Prostate gland (tissue), 2 donors: ENCODE results near the gene SLC17A7.

ENCODE experiments used
- POLR2A ChIP-seq: fragments of 450-650 bp; IDR thresholded peaks from one replicate; pipeline ENCODE4 v1.6.1; 2016; ENCODE audit warnings: antibody characterized with exemption, mild to moderate bottlenecking
- TF ChIP-seq, protein P1 (sequence below), 4 experiments: fragments of 200-600 bp in 2 of 4; fragments of 450-650 bp in 2 of 4; sonication (generic) in 2 of 4; IDR thresholded peaks; 1 replicate in 3 of 4; 2 replicates in 1 of 4; pipeline ENCODE4 v1.5.1; 2016 to 2019; ENCODE audit warnings: antibody characterized with exemption in 4 of 4, mild to moderate bottlenecking in 2 of 4, moderate library complexity in 2 of 4

DNA sequence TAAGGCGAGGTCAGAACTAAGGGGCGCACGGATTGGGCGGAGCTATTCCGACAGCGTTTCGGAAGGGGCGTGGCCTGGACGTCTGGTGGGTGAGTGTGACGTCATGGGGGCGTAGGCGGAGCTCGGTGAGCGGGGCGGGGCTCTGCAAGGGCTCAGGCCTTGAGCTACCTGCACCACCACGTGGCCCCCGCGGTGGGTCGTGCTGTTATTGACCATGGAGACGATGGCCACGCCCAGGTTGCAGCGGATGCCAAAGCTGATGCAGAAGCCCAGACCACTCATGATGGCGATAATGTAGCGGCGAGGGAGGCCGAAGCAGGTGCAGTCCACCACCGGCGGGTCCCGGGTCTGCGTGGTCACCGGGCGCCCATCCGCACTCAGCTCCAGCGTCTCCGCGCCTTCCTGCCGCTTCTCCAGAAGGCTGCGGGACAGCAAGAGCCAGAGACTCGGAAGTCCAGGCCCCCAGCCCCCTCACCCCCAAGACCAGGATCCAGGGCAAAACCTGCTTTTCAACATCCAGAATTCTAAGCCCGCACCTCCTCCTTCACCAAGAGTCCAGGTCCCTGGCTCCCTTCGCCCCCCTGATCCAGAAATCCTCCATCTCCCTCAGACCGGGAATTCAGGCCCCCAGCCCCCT is 4.8 kb downstream of the SLC17A7 start:
- TF ChIP-seq POLR2A: no peak
- TF ChIP-seq, protein P1, sequence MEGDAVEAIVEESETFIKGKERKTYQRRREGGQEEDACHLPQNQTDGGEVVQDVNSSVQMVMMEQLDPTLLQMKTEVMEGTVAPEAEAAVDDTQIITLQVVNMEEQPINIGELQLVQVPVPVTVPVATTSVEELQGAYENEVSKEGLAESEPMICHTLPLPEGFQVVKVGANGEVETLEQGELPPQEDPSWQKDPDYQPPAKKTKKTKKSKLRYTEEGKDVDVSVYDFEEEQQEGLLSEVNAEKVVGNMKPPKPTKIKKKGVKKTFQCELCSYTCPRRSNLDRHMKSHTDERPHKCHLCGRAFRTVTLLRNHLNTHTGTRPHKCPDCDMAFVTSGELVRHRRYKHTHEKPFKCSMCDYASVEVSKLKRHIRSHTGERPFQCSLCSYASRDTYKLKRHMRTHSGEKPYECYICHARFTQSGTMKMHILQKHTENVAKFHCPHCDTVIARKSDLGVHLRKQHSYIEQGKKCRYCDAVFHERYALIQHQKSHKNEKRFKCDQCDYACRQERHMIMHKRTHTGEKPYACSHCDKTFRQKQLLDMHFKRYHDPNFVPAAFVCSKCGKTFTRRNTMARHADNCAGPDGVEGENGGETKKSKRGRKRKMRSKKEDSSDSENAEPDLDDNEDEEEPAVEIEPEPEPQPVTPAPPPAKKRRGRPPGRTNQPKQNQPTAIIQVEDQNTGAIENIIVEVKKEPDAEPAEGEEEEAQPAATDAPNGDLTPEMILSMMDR (IDR thresholded peaks at IDR 0.05): no peak
